ENCODE data around the gene MAMLD1. TPM values are rescaled to one million over a fixed set of nuclear protein-coding genes. Genes with fewer than 3 reads are reported as not detected.

The MAMLD1 gene
- polyA plus RNA-seq, 1 experiment: 3.7 TPM

- no peaks in the 10 kb centered on the region for H3K9me3 ChIP-seq (ENCODE audit: control insufficient read depth, insufficient read depth, low read length)
- ChIA-PET CTCF (interaction anchor here (1.1 kb wide), 1 partner anchor 18 kb away, joined by 3 read pairs; no protein-coding TSS in a partner anchor), POLR2A (no interaction called here)
- H3K27ac ChIP-seq (ENCODE audit: low read depth, low read length): no peak overlapping the region
- no peaks in the 10 kb centered on the region for H3K27me3 ChIP-seq (ENCODE audit: control insufficient read depth, insufficient read depth, low read length)
- no peak overlapping the region for H3K4me3 ChIP-seq (ENCODE audit: low read depth, low read length)
- no peak for DNase-seq (ENCODE audit: low read depth, low spot score)
- TF ChIP-seq CTCF (IDR thresholded peaks at IDR 0.05; ENCODE audit: low read depth, low read length): no peak
These were observed 140.7 kb downstream of the MAMLD1 start for GRCh38 chrX:150503898-150504219.

GRCh38 chrX:150504397-150505182 is 141.5 kb downstream of the MAMLD1 start:
- H3K27ac ChIP-seq (ENCODE audit: low read depth, low read length): no peak overlapping the region
- H3K27me3 ChIP-seq (ENCODE audit: control insufficient read depth, insufficient read depth, low read length): no peaks in the 10 kb centered on the region
- TF ChIP-seq CTCF (IDR thresholded peaks at IDR 0.05; ENCODE audit: low read depth, low read length): no peak
- ChIA-PET CTCF (interaction anchor here (0.9 kb wide), 1 partner anchor 566 kb away, joined by 3 read pairs; the partner anchor contains the start of gene EOLA2), POLR2A (no interaction called here)
- no peak for DNase-seq (ENCODE audit: low read depth, low spot score)
- no peaks in the 10 kb centered on the region for H3K9me3 ChIP-seq (ENCODE audit: control insufficient read depth, insufficient read depth, low read length)
- no peak overlapping the region for H3K4me3 ChIP-seq (ENCODE audit: low read depth, low read length)

DNA sequence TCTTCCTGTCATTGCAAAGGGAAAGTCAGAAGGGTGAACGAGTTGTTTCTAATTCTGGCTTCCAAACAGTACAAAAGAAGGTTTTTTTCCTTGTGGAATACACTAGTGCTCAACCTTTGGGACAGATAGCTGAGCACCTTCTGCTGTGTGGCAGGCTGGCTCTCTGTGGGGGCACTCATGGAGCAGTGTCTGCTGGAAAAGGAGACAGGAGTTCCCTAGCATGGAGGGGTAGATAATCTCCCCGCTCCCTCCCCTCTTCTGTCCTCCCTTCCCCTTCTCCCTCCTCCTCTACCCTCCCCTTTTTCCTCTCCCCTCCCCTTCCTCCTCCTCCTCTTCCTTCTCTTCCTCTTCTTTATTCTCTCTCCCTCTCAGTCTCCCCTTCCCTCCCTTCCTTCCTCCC is 142.9 kb downstream of the MAMLD1 start:
- POLR2A ChIA-PET: no interaction called here
- H3K9me3 ChIP-seq (ENCODE audit: control insufficient read depth, insufficient read depth, low read length): no peaks in the 10 kb centered on the region
- CTCF ChIA-PET: no interaction called here

DNA sequence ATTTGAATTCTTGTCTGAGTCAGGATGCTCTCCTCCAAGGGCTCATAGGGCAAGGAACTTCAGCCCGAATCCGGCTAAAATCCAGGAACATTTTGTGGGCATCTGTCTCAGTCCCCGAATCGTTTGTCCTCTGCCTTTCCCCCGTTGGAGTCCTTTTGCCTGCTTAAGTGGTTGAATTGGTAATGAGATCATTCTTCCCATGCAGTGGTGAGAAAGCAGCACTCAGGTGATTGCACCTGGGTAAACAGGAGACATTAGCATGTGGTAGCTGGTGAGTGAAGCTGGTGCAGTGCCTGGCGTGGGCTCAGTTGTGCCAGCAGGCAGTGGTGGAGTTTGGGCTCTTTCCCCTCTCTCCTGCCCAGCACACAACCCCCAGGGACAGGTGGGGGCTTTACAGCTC is 143.4 kb downstream of the MAMLD1 start:
- Histone ChIP-seq H3K4me3 (ENCODE audit: low read depth, low read length) (no peak overlapping the region), H3K27me3 (ENCODE audit: control insufficient read depth, insufficient read depth, low read length) (no peaks in the 10 kb centered on the region), H3K27ac (ENCODE audit: low read depth, low read length) (no peak overlapping the region), H3K9me3 (ENCODE audit: control insufficient read depth, insufficient read depth, low read length) (no peaks in the 10 kb centered on the region)
- ChIA-PET POLR2A (no interaction called here), CTCF (no interaction called here)
- TF ChIP-seq CTCF (IDR thresholded peaks at IDR 0.05; ENCODE audit: low read depth, low read length): no peak
- DNase-seq (ENCODE audit: low read depth, low spot score): no peak

More for the DNA sequence above, 142.9 kb downstream of the MAMLD1 start:
- DNase-seq (ENCODE audit: low read depth, low spot score): no peak
- Histone ChIP-seq H3K4me3 (ENCODE audit: low read depth, low read length) (no peak overlapping the region), H3K27me3 (ENCODE audit: control insufficient read depth, insufficient read depth, low read length) (no peaks in the 10 kb centered on the region), H3K27ac (ENCODE audit: low read depth, low read length) (no peak overlapping the region)
- no peak for TF ChIP-seq CTCF (IDR thresholded peaks at IDR 0.05; ENCODE audit: low read depth, low read length)

- no peak for TF ChIP-seq CTCF (IDR thresholded peaks at IDR 0.05; ENCODE audit: low read depth, low read length)
- no peak for DNase-seq (ENCODE audit: low read depth, low spot score)
- Histone ChIP-seq H3K9me3 (ENCODE audit: control insufficient read depth, insufficient read depth, low read length) (no peaks in the 10 kb centered on the region), H3K27ac (ENCODE audit: low read depth, low read length) (no peak overlapping the region), H3K27me3 (ENCODE audit: control insufficient read depth, insufficient read depth, low read length) (no peaks in the 10 kb centered on the region), H3K4me3 (ENCODE audit: low read depth, low read length) (no peak overlapping the region)
- ChIA-PET POLR2A (no interaction called here), CTCF (no interaction called here)
These were observed 144.2 kb downstream of the MAMLD1 start for GRCh38 chrX:150507251-150507856.
